Choroid plexus epithelial cell (primary cell): Measurements from ENCODE around the gene TMEM191C.
"Not testable (repeated sequence)": the region's sequence is repeated elsewhere in the genome, so short reads cannot be mapped to it uniquely, and the experiment has no call there.

ENCODE experiments used
- DNase-seq: peaks from one replicate; pipeline ENCODE4 v3.0.0-alpha.2; 2010; ENCODE audit warnings: low read depth
- H3K4me3 ChIP-seq: 2 replicates; pipeline ENCODE4 v1.5.1; 2011; ENCODE audit warnings: low read depth, mild to moderate bottlenecking, control low read depth, low read length, moderate library complexity
- CTCF ChIP-seq: conservative IDR thresholded peaks from 2 replicates; pipeline ENCODE4 v1.5.1; 2011; ENCODE audit warnings: low read depth, mild to moderate bottlenecking, control low read depth, inconsistent platforms, low read length, moderate library complexity

The TMEM191C gene

DNA sequence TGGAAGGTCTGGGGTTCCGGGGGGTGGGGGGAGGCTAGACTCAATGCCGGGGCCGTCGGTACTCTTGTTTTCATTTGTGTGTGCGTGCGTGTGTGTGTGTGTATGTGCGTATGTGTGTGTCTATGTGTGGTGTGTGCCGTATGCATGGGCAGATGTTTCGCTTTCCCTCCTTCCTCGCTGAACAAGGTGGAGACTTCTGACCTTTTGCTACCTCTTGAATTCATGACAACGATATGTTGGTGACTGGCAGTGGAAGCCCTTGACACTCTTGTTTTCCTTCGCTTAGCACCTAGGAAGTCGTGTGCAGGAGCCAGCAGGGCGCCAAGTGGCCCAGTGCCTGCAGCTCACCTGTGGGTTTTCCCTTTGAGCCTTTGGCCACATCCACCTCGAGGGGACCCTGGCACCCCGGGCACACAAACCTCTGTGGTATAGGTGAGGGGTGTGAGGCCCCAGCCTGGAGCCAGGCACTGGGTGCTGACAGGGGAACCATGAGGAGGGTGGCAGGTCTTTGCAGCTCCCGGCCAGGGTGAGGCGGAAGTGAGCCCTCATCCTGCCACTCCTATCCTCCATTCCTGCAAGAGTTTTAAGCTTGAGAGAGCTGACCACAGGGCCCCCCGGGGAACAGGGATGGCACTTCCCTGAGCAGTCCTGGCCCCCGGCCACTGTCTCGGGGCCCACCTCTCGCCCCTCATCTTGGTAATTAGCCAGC is 19.3 kb upstream of the TMEM191C start:
- DNase-seq = no peak
- no peak overlapping the region for H3K4me3 ChIP-seq

DNA sequence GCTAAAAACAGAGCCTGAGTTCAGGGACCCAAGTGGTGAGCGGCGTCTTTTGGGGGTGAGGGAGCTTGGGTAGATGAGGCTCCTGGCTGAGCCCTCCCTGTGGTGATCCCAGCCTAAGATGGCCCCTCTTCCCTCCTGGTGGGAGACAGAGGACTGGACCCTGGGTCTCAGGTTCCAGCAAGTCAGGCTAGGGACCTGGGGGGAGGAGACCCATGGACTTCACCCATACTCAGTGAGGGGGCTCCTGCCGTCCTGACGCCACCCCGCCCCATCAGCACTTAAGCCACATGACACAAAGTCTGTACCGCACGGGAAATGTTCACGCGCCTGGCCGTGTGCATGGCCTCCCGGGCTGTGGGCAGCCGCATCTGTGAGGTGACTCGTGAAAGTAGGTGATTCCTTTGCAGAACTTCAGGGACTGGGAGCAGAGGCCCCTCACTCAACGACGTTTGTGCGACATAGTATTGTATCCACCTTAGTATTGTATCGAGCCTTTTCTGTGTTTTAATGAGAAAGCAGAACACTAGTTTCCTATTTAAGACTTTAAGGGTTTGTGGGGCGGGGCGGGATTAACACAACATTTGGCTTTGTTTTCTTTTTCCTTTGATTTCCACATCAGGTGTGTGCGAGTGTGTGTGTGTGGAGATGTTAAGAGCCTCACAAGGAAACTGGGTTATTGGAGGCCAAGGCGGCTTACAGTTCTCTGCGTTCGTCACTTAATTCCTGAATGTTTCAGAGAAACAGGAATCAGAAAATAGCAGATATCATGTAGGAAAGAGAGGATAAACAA is 18.4 kb upstream of the TMEM191C start:
- H3K4me3 ChIP-seq = no peak overlapping the region
- DNase-seq = no peak
- no peak for TF ChIP-seq CTCF

More for the DNA sequence above, 19.3 kb upstream of the TMEM191C start:
- TF ChIP-seq CTCF = peak; percentile 22

- no peak for TF ChIP-seq CTCF
- H3K4me3 ChIP-seq = no peak overlapping the region
- DNase-seq = no peak
Observed at GRCh38 chr22:21449531-21450319, 17.5 kb upstream of the TMEM191C start.

DNA sequence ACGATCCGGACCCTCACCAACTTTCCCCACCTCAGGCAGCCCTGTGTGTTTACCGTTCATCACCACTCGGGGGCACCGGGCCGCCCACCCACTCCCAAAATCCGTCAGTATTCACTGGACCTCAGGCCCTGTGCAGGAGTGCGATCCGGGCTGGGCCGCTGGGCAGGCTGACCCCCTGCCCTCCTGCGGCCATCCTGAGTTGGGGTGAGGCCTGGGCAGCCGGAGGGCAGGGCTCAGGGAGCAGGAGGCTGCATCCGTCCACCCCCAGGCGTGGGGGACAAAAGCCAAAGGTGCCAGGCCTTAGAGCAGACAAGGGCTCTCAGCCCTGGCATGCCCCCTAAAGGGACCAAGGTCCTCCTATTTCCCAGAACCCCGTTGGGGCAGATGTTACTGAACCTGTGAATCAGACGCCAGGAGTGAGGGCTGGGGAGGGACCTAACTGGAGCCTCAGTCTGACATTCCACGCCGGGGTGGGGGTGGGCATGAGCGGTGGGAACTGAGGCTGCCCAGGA is 16.8 kb upstream of the TMEM191C start:
- DNase-seq = no peak
- TF ChIP-seq CTCF = no peak
- no peak overlapping the region for H3K4me3 ChIP-seq

GRCh38 chr22:21450858-21451353 is 16.3 kb upstream of the TMEM191C start:
- DNase-seq = no peak
- no peak overlapping the region for H3K4me3 ChIP-seq
- no peak for TF ChIP-seq CTCF

DNA sequence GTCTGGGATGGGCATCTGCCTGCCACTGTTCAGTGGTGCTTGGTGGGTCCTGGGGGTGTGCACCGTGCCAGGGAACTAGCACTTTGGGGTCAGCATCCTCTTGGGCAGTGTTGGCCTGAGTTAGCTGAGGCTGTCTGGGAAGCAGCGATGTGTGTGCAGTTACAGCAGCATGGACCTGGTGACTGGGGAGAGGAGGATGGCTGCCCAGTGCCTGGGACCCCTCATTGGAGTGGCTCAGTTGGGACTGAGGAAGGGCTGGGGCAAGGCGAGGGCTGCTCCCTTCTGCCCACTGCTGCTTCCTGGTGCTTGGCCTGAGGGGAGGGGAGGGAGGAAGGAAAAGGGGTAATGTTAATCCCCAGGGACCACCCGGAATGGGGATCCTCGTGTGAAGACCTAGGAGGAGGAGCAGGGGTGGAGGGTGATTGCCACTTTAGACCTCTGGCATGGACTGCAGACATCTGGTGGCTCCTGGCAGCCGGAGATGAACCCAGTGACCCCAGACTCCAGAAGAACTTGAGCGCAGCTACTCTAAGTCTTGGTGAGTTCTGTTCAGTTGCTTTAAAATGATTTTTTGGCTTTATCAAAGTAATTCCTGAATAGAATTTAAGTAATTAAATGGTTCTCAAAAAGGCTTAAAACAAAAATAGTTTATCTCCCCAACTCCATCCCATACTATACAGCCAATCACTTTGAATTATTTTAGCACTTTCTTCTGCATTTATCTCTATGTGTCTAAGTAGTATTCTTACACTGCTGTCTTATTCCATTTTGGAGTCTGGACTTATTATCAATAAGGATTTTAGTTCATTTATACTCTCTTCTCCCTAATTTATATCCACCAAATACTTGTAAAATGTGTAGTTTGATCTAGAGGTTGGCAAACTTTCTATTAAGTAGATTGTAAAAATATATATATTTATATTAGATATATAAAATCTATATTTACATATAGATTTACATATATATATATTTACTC is 15.4 kb upstream of the TMEM191C start:
- DNase-seq = no peak
- H3K4me3 ChIP-seq = no peak overlapping the region
- TF ChIP-seq CTCF = no peak

- H3K4me3 ChIP-seq, DNase-seq: not testable (repeated sequence)
Observed at GRCh38 chr22:21452666-21453065, 14.5 kb upstream of the TMEM191C start.

DNA sequence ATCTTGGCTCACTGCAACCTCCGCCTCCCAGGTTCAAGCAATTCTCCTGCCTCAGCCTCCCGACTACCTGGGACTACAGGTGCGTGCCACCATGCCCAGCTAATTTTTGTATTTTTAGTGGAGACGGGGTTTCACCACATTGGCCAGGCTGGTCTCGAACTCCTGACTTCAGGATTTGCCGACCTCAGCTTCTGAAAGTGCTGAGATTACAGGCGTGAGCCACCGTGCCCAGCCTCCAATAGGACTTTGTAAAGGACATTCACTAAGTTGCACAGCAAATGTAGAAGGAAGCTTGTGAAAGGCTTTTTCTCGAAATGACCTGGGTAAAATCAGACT is 12.2 kb upstream of the TMEM191C start:
- H3K4me3 ChIP-seq, DNase-seq: not testable (repeated sequence)
